ENCODE measurements around the gene ALAS1. TPM values are rescaled to one million over a fixed set of nuclear protein-coding genes. Genes with fewer than 3 reads are reported as not detected.

ALAS1 gene
- total and polyA plus RNA-seq, 2 of the 13 experiments (the other 11 are each of a cell fraction or from before 2014, with no cell fraction given), result 36.0 to 43.2 TPM

- TF ChIP-seq NFE2 (CRISPR knock-in tag; IDR thresholded peaks at IDR 0.05) (no peak), HNRNPUL1 (IDR thresholded peaks at IDR 0.05; ENCODE audit: low read depth, low read length) (no peak), NR2F1 (CRISPR knock-in tag; IDR thresholded peaks at IDR 0.05) (peak in 1 of 2 experiments; percentile 70; a peak in 1 of 4 replicates), SKIL (CRISPR knock-in tag; IDR thresholded peaks at IDR 0.05; ENCODE audit: borderline replicate concordance) (0 out of 2 replicates have a peak, but pooled peaks have one; percentile 36), TEF (CRISPR knock-in tag; IDR thresholded peaks at IDR 0.05) (no peak), TEAD3 (CRISPR knock-in tag; optimal IDR thresholded peaks at IDR 0.05; ENCODE audit: borderline replicate concordance) (no peak), ZFP36L1 (CRISPR knock-in tag; IDR thresholded peaks at IDR 0.05) (no peak), ZNF546 (CRISPR knock-in tag; conservative IDR thresholded peaks at IDR 0.05) (no peak), NR2F2 (IDR thresholded peaks at IDR 0.05; ENCODE audit: borderline replicate concordance, low read depth) (peak; percentile 76; the same call in 1 of the 2 replicates), ZNF609 (CRISPR knock-in tag; IDR thresholded peaks at IDR 0.05; ENCODE audit: borderline replicate concordance) (peak; percentile 29; the same call in 1 of the 2 replicates), NCOA2 (CRISPR knock-in tag; IDR thresholded peaks at IDR 0.05) (0 out of 2 replicates have a peak, but pooled peaks have one; percentile 18), FOXA3 (CRISPR knock-in tag; IDR thresholded peaks at IDR 0.05) (no peak), TFAP4 (IDR thresholded peaks at IDR 0.05; ENCODE audit: borderline replicate concordance, low read depth) (peak; percentile 26; the same call in 1 of the 2 replicates), ZNF574 (CRISPR knock-in tag; IDR thresholded peaks at IDR 0.05) (peak; percentile 42; the same call in 1 of the 2 replicates), ZNF782 (CRISPR knock-in tag; IDR thresholded peaks at IDR 0.05; ENCODE audit: borderline replicate concordance) (0 out of 2 replicates have a peak, but pooled peaks have one; percentile 31), GMEB1 (CRISPR knock-in tag; IDR thresholded peaks at IDR 0.05; ENCODE audit: borderline replicate concordance) (no peak)
Observed at GRCh38 chr3:52182196-52182595, 15.8 kb upstream of the ALAS1 start (continued).

Data from HepG2 (cell line).